ENCODE measurements around the gene ARHGEF16.

ARHGEF16 gene

DNA sequence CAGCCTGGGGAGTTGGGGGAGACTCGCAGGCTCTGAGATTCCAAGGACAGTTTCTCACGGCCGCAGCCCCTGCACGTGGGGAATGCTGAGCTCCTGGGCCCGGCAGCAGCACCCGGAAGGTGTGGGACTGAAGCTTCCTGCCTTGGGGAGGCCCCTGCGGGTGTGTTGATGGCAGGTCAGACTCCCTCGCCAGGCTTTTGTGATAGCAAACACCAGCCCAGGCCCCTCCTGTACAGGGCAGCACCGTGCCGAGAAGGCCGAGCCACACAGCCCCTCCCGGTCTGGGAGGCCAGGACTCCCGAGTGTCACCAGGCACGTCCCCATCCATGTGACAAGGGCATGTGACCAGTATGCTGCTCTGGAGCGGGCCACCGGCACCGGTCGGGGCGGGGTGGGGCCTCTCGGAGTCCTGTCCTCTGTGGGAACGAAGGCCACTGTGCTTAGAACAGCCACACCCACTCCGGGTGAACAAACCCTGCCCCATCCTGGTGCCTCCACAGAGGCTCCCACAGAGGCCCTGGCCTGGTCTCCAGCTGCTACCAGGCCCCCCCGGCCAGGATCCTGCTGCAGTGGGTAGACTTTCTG, 31.1 kb upstream of the ARHGEF16 start:
- no peak overlapping the region for H3K4me3 ChIP-seq (ENCODE audit: insufficient read depth, low read depth, low read length)
- no peaks in the 10 kb centered on the region for H3K27me3 ChIP-seq (ENCODE audit: control insufficient read depth, insufficient read depth, low read length, poor library complexity, severe bottlenecking)
- H3K9me3 ChIP-seq (ENCODE audit: control insufficient read depth, low read length) = no peaks in the 10 kb centered on the region
- no peaks in the 10 kb centered on the region for H3K4me1 ChIP-seq (ENCODE audit: control insufficient read depth, insufficient read depth, low read length)
- H3K27ac ChIP-seq (ENCODE audit: insufficient read depth, low read depth, low read length, poor library complexity, severe bottlenecking) = no peak overlapping the region
- no peaks in the 10 kb centered on the region for H3K36me3 ChIP-seq (ENCODE audit: control insufficient read depth, insufficient read depth, low read length)
- WGBS, 2 experiments = 90 to 93% methylated on average over 23 of the region's 23 CpGs

DNA sequence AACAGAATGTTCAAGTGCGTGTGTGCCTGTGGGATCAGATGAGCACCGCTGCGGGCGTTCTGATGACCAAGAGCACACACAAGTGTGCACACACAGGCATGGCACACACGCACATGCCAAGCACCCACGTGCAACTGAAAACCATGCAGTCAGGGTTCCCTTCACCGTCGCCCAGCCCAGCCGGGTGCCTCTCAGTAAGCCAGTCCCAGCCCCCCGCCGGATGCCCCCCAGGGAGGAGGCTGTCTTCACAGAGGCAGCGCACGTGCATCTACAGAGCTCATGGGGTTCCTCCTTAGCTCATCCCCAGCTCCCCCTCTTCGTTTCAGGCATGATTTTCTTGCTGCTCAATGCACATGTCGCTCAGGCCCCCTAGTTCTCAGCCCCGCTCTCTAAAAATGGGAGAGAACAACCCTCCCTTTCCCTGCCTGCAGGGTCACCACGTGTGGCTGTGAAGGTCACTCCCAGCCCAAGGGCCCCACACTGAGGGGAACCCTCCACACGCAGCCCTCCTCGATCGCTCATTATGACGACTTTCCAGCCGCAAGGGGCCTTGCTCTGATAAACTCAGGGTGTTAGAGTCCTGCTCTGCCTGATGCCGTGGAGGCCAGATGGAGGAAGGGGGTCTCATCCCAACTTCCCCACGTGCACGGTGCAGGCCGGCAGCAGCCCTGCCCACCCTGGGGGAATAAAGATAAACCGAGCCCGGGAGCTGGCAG, 30.4 kb upstream of the ARHGEF16 start:
- Histone ChIP-seq H3K4me1 (ENCODE audit: control insufficient read depth, insufficient read depth, low read length) (no peaks in the 10 kb centered on the region), H3K4me3 (ENCODE audit: insufficient read depth, low read depth, low read length) (no peak overlapping the region), H3K9me3 (ENCODE audit: control insufficient read depth, low read length) (no peaks in the 10 kb centered on the region), H3K27me3 (ENCODE audit: control insufficient read depth, insufficient read depth, low read length, poor library complexity, severe bottlenecking) (no peaks in the 10 kb centered on the region), H3K36me3 (ENCODE audit: control insufficient read depth, insufficient read depth, low read length) (no peaks in the 10 kb centered on the region), H3K27ac (ENCODE audit: insufficient read depth, low read depth, low read length, poor library complexity, severe bottlenecking) (no peak overlapping the region)
- 86% methylated on average over 28 of the region's 28 CpGs for WGBS, 2 experiments

DNA sequence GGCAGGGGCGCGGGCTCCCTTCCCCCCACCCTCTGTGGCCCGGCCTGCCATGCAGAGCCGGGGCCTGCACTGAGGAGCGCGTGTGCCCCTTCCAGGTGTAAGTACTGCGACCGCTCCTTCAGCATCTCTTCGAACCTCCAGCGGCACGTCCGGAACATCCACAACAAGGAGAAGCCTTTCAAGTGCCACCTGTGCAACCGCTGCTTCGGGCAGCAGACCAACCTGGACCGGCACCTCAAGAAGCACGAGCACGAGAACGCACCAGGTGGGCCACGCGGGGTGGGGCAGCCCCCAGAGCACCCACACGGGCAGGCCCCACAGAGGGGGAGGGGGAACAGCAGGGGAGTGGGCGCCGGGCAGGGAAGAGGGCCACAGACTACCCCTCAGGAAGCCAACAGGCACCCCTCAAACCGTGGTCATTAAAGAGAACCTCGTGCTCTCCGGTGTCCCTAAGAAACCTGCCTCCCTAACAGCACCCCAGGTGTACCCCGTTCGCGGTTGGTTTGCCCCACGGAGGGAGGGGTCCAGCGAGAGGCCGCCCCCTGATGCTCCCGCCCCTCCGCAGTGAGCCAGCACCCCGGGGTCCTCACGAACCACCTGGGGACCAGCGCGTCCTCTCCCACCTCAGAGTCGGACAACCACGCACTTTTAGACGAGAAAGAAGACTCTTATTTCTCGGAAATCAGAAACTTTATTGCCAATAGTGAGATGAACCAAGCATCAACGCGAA, 28.8 kb upstream of the ARHGEF16 start:
- Histone ChIP-seq H3K4me3 (ENCODE audit: insufficient read depth, low read depth, low read length) (no peak overlapping the region), H3K36me3 (ENCODE audit: control insufficient read depth, insufficient read depth, low read length) (no peaks in the 10 kb centered on the region), H3K9me3 (ENCODE audit: control insufficient read depth, low read length) (no peaks in the 10 kb centered on the region), H3K27me3 (ENCODE audit: control insufficient read depth, insufficient read depth, low read length, poor library complexity, severe bottlenecking) (no peaks in the 10 kb centered on the region), H3K27ac (ENCODE audit: insufficient read depth, low read depth, low read length, poor library complexity, severe bottlenecking) (no peak overlapping the region), H3K4me1 (ENCODE audit: control insufficient read depth, insufficient read depth, low read length) (peaks cover 2% of the 10 kb centered on the region)
- 95% methylated on average over 44 of the region's 44 CpGs for WGBS, 2 experiments

DNA sequence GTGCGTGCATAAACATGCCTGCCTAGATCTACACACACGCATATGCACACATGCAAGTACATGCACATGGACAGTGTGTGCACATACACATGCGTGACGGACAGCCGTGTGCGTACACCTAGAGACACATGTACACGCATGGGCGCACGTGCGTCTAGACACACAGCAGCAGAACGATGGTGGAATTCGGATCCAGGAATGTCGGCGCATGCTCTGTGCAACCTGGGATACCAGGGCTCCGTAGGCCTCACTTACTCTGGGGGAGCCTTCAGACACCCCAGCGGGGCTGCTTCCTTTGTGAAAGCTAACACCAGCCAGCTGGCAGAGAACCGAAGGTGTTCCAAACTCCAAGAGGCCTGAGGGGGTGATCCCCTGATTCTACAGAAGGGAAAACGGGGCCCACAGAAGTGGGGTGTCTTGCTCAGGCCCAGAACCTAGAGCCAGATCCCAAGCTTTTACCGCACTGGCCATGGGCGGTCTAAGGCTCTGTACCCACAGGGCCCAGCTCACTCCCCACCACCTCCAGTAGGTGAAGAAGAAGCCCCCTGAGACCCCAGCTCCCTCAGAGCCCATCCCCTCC, 27.4 kb upstream of the ARHGEF16 start:
- 94% methylated on average over 20 of the region's 20 CpGs for WGBS, 2 experiments
- H3K27me3 ChIP-seq (ENCODE audit: control insufficient read depth, insufficient read depth, low read length, poor library complexity, severe bottlenecking) = no peaks in the 10 kb centered on the region
- peaks cover 10% of the 10 kb centered on the region for H3K4me1 ChIP-seq (ENCODE audit: control insufficient read depth, insufficient read depth, low read length)
- H3K27ac ChIP-seq (ENCODE audit: insufficient read depth, low read depth, low read length, poor library complexity, severe bottlenecking) = no peak overlapping the region
- no peak overlapping the region for H3K4me3 ChIP-seq (ENCODE audit: insufficient read depth, low read depth, low read length)
- no peaks in the 10 kb centered on the region for H3K9me3 ChIP-seq (ENCODE audit: control insufficient read depth, low read length)
- no peaks in the 10 kb centered on the region for H3K36me3 ChIP-seq (ENCODE audit: control insufficient read depth, insufficient read depth, low read length)

DNA sequence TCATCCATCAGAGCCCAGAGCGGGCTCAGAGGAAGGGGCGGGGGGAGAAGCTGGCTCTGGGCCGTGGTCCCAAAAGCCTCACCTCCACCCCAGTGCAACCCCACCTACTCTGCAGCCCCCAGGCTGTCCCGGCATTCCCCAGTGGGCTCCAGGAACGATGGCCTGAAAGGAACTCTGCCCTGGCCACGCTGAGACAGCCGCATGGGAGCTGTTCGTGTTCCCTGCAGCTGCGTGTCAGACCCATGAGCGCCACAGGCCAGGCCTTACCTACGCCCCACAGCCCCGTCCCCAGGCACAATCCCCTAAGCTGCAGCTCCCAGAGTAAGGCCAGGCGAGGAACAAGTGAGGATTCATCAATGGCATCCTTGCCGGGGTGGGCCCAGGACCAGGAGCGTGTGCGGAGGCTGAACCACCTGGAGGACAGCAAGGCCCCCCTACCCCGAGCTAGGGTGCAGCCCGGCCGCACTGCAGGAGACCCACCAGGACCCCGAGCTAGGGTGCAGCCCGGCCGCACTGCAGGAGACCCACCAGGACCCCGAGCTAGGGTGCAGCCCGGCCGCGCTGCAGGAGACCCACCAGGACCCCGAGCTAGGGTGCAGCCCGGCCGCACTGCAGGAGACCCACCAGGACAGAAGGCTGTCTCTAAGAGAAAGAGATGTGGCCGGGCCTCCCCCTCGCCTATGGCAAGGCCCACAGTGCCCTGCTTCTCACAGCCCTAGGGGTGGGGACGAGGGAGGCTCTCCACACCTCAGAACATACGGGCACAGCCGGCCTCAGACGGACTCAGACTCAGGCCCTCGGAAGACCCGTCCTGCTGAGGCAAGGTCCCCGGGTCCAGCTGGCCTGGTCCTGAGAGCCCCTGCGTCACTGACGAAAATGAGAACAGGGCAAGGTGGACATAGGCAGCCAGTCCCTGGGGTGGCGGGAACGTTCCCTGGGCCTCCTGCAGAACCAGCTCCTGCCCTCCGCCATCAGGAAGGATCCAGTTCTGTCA, 26.5 kb upstream of the ARHGEF16 start:
- no peak overlapping the region for H3K27ac ChIP-seq (ENCODE audit: insufficient read depth, low read depth, low read length, poor library complexity, severe bottlenecking)

DNA sequence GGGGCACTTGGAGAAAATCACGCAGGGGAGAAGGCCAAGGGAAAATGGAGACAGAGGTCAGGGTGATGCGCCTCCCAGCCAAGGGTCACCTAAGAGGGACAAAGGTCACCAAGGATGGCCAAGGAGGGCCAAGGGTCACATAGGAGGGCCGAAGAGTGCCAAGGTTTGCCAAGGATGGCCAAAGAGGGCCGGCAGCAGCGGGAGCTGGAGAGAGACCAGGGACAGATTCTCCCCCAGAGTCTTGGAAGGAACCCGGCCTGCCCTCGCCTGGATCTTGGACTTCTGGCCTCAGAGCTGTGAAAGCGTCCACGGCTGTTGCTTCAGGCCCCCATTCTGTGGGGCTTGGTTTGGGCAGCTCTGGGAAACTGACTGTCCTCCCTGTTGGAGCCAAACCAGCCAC, 25.6 kb upstream of the ARHGEF16 start:
- WGBS, 2 experiments = 93 to 94% methylated on average over 9 of the region's 9 CpGs
- Histone ChIP-seq H3K4me3 (ENCODE audit: insufficient read depth, low read depth, low read length) (no peak overlapping the region), H3K36me3 (ENCODE audit: control insufficient read depth, insufficient read depth, low read length) (no peaks in the 10 kb centered on the region), H3K27me3 (ENCODE audit: control insufficient read depth, insufficient read depth, low read length, poor library complexity, severe bottlenecking) (no peaks in the 10 kb centered on the region), H3K4me1 (ENCODE audit: control insufficient read depth, insufficient read depth, low read length) (peaks cover 10% of the 10 kb centered on the region), H3K27ac (ENCODE audit: insufficient read depth, low read depth, low read length, poor library complexity, severe bottlenecking) (no peak overlapping the region), H3K9me3 (ENCODE audit: control insufficient read depth, low read length) (no peaks in the 10 kb centered on the region)

More for the DNA sequence above, 26.5 kb upstream of the ARHGEF16 start:
- H3K4me1 ChIP-seq (ENCODE audit: control insufficient read depth, insufficient read depth, low read length) = peaks cover 10% of the 10 kb centered on the region
- WGBS, 2 experiments = 95 to 96% methylated on average over 43 of the region's 43 CpGs
- H3K9me3 ChIP-seq (ENCODE audit: control insufficient read depth, low read length) = no peaks in the 10 kb centered on the region
- no peaks in the 10 kb centered on the region for H3K27me3 ChIP-seq (ENCODE audit: control insufficient read depth, insufficient read depth, low read length, poor library complexity, severe bottlenecking)
- no peaks in the 10 kb centered on the region for H3K36me3 ChIP-seq (ENCODE audit: control insufficient read depth, insufficient read depth, low read length)
- H3K4me3 ChIP-seq (ENCODE audit: insufficient read depth, low read depth, low read length) = no peak overlapping the region

DNA sequence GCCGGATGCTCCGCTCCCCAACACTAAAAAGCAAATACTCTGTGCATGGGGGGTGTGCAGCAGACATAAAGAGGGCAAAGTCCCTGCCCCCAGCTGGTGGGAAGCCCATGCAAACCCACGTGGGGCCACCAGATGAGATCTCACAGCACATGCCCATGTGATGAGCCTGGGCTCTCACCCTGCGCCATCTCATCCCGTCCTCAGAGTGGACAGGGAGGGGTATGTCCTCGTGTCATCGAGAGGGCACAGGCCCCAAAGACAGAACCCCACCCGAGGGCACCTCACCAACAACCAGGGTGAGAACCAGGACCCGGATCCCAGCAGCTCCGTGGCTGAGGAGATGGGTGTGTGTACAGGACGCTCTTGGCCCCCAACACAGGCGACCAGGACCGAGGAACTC, 25.1 kb upstream of the ARHGEF16 start:
- no peaks in the 10 kb centered on the region for H3K27me3 ChIP-seq (ENCODE audit: control insufficient read depth, insufficient read depth, low read length, poor library complexity, severe bottlenecking)
- 93 to 95% methylated on average over 13 of the region's 13 CpGs for WGBS, 2 experiments
- no peaks in the 10 kb centered on the region for H3K36me3 ChIP-seq (ENCODE audit: control insufficient read depth, insufficient read depth, low read length)
- H3K4me1 ChIP-seq (ENCODE audit: control insufficient read depth, insufficient read depth, low read length) = peaks cover 10% of the 10 kb centered on the region
- H3K9me3 ChIP-seq (ENCODE audit: control insufficient read depth, low read length) = no peaks in the 10 kb centered on the region
- no peak overlapping the region for H3K4me3 ChIP-seq (ENCODE audit: insufficient read depth, low read depth, low read length)
- no peak overlapping the region for H3K27ac ChIP-seq (ENCODE audit: insufficient read depth, low read depth, low read length, poor library complexity, severe bottlenecking)

DNA sequence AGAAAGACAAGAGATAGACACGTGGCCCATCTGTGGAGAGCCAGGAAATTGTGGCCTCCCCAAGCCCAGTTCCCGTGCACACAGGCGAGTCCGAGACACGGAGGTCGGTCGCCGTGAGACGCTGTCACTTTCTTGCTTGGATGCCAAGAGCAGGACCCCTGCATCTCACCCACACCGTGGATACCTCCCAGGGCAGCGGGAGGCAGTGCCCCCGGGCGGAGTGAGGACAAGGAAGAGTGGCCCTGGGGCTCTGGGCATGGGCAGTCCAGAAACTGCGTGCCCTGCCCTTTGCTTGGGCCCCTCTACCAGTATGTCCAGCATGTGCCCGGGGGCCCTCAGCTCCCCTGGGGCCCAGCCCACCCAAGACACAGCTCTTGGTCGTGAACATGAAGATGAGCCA, 24.7 kb upstream of the ARHGEF16 start:
- 91 to 92% methylated on average over 16 of the region's 16 CpGs for WGBS, 2 experiments
- Histone ChIP-seq H3K27me3 (ENCODE audit: control insufficient read depth, insufficient read depth, low read length, poor library complexity, severe bottlenecking) (no peaks in the 10 kb centered on the region), H3K27ac (ENCODE audit: insufficient read depth, low read depth, low read length, poor library complexity, severe bottlenecking) (no peak overlapping the region), H3K4me3 (ENCODE audit: insufficient read depth, low read depth, low read length) (no peak overlapping the region), H3K36me3 (ENCODE audit: control insufficient read depth, insufficient read depth, low read length) (no peaks in the 10 kb centered on the region), H3K9me3 (ENCODE audit: control insufficient read depth, low read length) (no peaks in the 10 kb centered on the region), H3K4me1 (ENCODE audit: control insufficient read depth, insufficient read depth, low read length) (peaks cover 10% of the 10 kb centered on the region)

DNA sequence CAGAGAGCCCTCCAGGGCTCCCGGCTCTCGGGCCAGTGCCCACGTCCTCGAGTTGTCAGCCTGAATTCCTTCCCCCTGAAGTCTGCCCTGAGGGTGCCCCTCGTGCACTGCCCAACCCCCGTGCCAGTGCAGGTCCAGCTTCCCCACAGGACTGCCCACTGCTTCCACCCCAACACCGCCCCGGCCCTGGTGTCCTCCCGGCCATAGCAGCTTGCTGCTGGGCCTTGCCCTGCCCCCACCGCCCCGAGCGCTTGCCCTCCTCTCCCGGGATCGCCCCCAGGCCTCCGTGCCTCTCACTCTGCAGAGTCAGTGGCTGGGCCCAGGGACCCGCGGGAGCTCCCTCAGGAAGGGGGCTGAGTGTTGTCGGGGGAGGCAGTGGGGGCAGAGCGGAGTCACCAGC, 24.1 kb upstream of the ARHGEF16 start:
- 88 to 89% methylated on average over 19 of the region's 19 CpGs for WGBS, 2 experiments
- H3K9me3 ChIP-seq (ENCODE audit: control insufficient read depth, low read length) = no peaks in the 10 kb centered on the region
- H3K36me3 ChIP-seq (ENCODE audit: control insufficient read depth, insufficient read depth, low read length) = no peaks in the 10 kb centered on the region
- H3K27ac ChIP-seq (ENCODE audit: insufficient read depth, low read depth, low read length, poor library complexity, severe bottlenecking) = no peak overlapping the region
- peaks cover 10% of the 10 kb centered on the region for H3K4me1 ChIP-seq (ENCODE audit: control insufficient read depth, insufficient read depth, low read length)
- H3K27me3 ChIP-seq (ENCODE audit: control insufficient read depth, insufficient read depth, low read length, poor library complexity, severe bottlenecking) = no peaks in the 10 kb centered on the region
- H3K4me3 ChIP-seq (ENCODE audit: insufficient read depth, low read depth, low read length) = no peak overlapping the region

Measured in ectodermal cell (in vitro differentiated cells).